SU-DHL-6 (cell line): ENCODE measurements around the gene OLFM2.

Source experiments
- H2AFZ ChIP-seq: fragments of 200-600 bp; sonication (generic); 2 replicates; pipeline ENCODE4 v1.6.1; 2014; ENCODE audit warnings: low read depth, mild to moderate bottlenecking, moderate library complexity, mixed read lengths, antibody characterized with exemption, low read length; ENCODE audit not compliant: severe bottlenecking
- H3F3A ChIP-seq: fragments of 200-600 bp; shearing (Covaris generic); 2 replicates; pipeline ENCODE4 v1.6.0; 2016; ENCODE audit warnings: antibody characterized with exemption, mild to moderate bottlenecking; ENCODE audit not compliant: insufficient read depth
- H3K27ac ChIP-seq: fragments of 200-600 bp; sonication (generic); 2 replicates; pipeline ENCODE4 v1.5.1; 2016; ENCODE audit warnings: low read depth, mild to moderate bottlenecking, low read length, moderate library complexity, mixed read lengths
- H3K27me3 ChIP-seq: fragments of 200-600 bp; sonication (generic), shearing (Covaris generic); 2 replicates; pipeline ENCODE4 v1.6.0; 2014; ENCODE audit warnings: mild to moderate bottlenecking, low read length
- H3K36me3 ChIP-seq: fragments of 200-600 bp; sonication (generic); 2 replicates; pipeline ENCODE4 v1.6.1; 2014; ENCODE audit warnings: mild to moderate bottlenecking, low read length, mixed read lengths
- H3K4me2 ChIP-seq: fragments of 300-600, 200-600 bp; shearing (Covaris generic), sonication (generic); 2 replicates; pipeline ENCODE4 v1.6.0; 2014; ENCODE audit warnings: low read length, low read depth, mild to moderate bottlenecking; ENCODE audit not compliant: poor library complexity, severe bottlenecking
- H3K4me3 ChIP-seq: fragments of 200-600 bp; sonication (generic); 2 replicates; pipeline ENCODE4 v1.5.1; 2014; ENCODE audit warnings: antibody characterized with exemption, low read length, mild to moderate bottlenecking, mixed read lengths; ENCODE audit not compliant: insufficient read depth, poor library complexity, severe bottlenecking
- H3K79me2 ChIP-seq: fragments of 200-600 bp; sonication (generic); 2 replicates; pipeline ENCODE4 v1.6.1; 2014; ENCODE audit warnings: mild to moderate bottlenecking, low read length, moderate library complexity; ENCODE audit not compliant: insufficient read depth
- H3K9ac ChIP-seq: fragments of 200-600 bp; sonication (generic); 2 replicates; pipeline ENCODE4 v1.7.0; 2014; ENCODE audit warnings: mild to moderate bottlenecking, low read length
- H3K9me2 ChIP-seq: fragments of 200-600 bp; sonication (generic); replicated peaks from 2 replicates; pipeline ENCODE4 v1.6.1; 2014; ENCODE audit warnings: low read length; ENCODE audit not compliant: insufficient read depth
- H3K9me3 ChIP-seq: fragments of 200-600 bp; sonication (generic); 2 replicates; pipeline ENCODE4 v1.6.1; 2014; ENCODE audit warnings: low read length, mixed read lengths; ENCODE audit not compliant: insufficient read depth
- H4K20me1 ChIP-seq: fragments of 200-600 bp; sonication (generic); 2 replicates; pipeline ENCODE4 v1.6.1; 2014; ENCODE audit warnings: low read depth, mild to moderate bottlenecking, antibody characterized with exemption, low read length, moderate library complexity, mixed read lengths
- EZH2phosphoT487 ChIP-seq: fragments of 200-600 bp; sonication (generic), shearing (Covaris generic); conservative IDR thresholded peaks from 2 replicates; pipeline ENCODE4 v1.6.1; 2018; ENCODE audit warnings: mild to moderate bottlenecking, antibody characterized with exemption, low read length, moderate library complexity, mixed read lengths
- TF ChIP-seq, protein P1 (sequence below): fragments of 200-600 bp; sonication (generic); IDR thresholded peaks from one replicate; pipeline ENCODE4 v1.5.1; 2017; ENCODE audit warnings: antibody characterized with exemption, mild to moderate bottlenecking, low read length, moderate library complexity; ENCODE audit not compliant: insufficient read depth, poor library complexity, severe bottlenecking

Gene OLFM2

DNA sequence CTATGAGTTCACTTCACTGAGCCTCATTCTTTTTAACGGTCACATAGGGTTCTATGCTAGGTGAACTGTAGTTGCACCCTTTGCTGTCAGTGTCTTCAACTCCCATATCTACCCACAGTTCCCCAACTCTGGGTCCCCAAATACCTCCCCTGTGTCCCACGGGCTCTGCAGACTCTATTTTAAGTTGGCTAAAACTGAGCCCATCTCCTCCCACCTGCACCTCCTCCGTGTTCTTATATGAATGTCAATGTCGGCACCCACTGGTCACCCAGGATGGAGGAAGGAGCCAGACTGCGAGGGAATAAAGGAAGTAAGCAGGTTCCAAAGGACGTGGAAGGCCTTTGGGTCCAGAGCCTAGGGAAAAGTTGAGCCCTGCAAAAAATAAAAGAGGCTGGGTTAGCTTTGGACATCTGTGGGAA is 102.0 kb downstream of the OLFM2 start:
- Histone ChIP-seq H4K20me1 (no peaks in the 10 kb centered on the region), H3K9me2 (no peaks in the 10 kb centered on the region), H2AFZ (peak overlapping the region; percentile 20), H3K9ac (peak overlapping the region; percentile 48), H3K36me3 (no peaks in the 10 kb centered on the region), H3K27me3 (no peaks in the 10 kb centered on the region), H3F3A (peaks cover 6% of the 10 kb centered on the region), H3K27ac (0 out of 2 replicates have a peak overlapping the region, but pooled peaks have one; percentile 2), H3K4me3 (peak overlapping the region; percentile 61), H3K9me3 (no peaks in the 10 kb centered on the region), H3K4me2 (peak overlapping the region; percentile 70), H3K79me2 (peaks cover 26% of the 10 kb centered on the region; the same call in 1 of the 2 replicates)
- TF ChIP-seq EZH2phosphoT487, result no peak
- TF ChIP-seq, protein P1, sequence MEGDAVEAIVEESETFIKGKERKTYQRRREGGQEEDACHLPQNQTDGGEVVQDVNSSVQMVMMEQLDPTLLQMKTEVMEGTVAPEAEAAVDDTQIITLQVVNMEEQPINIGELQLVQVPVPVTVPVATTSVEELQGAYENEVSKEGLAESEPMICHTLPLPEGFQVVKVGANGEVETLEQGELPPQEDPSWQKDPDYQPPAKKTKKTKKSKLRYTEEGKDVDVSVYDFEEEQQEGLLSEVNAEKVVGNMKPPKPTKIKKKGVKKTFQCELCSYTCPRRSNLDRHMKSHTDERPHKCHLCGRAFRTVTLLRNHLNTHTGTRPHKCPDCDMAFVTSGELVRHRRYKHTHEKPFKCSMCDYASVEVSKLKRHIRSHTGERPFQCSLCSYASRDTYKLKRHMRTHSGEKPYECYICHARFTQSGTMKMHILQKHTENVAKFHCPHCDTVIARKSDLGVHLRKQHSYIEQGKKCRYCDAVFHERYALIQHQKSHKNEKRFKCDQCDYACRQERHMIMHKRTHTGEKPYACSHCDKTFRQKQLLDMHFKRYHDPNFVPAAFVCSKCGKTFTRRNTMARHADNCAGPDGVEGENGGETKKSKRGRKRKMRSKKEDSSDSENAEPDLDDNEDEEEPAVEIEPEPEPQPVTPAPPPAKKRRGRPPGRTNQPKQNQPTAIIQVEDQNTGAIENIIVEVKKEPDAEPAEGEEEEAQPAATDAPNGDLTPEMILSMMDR, result no peak

DNA sequence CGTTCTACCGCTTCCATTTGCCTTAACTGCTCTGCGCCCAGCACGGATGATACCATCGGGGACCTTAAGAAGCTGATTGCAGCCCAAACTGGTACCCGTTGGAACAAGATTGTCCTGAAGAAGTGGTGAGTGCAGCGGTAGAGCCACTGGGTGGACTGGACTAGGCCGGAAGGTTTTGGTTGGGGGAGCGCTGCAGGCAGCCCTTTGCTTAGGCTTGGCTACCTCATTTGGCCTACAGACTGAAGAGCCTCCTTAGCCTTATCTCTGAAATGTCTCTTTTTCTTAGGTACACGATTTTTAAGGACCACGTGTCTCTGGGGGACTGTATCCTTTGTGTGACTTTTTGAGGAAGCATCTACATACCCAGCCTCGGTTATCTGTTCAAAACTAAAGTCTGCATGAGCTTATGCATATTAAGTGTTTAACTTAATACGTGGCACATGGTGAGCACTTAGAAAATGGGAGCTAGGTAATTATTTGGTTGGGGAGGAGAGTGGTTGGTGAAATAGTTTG is 107.7 kb downstream of the OLFM2 start:
- H3K4me3 ChIP-seq, result peak overlapping the region; percentile 85
- H3K9ac ChIP-seq, result peak overlapping the region; percentile 75
- H3K9me2 ChIP-seq, result no peaks in the 10 kb centered on the region
- H3K4me2 ChIP-seq, result peak overlapping the region; percentile 82
- TF ChIP-seq, protein P1, result no peak
- TF ChIP-seq EZH2phosphoT487, result no peak
- H3K9me3 ChIP-seq, result no peaks in the 10 kb centered on the region
- H3F3A ChIP-seq, result no peaks in the 10 kb centered on the region
- H3K27ac ChIP-seq, result no peak overlapping the region
- peaks cover 44% of the 10 kb centered on the region for H3K79me2 ChIP-seq
- no peaks in the 10 kb centered on the region for H3K27me3 ChIP-seq
- no peaks in the 10 kb centered on the region for H4K20me1 ChIP-seq
- no peak overlapping the region for H2AFZ ChIP-seq
- no peaks in the 10 kb centered on the region for H3K36me3 ChIP-seq

DNA sequence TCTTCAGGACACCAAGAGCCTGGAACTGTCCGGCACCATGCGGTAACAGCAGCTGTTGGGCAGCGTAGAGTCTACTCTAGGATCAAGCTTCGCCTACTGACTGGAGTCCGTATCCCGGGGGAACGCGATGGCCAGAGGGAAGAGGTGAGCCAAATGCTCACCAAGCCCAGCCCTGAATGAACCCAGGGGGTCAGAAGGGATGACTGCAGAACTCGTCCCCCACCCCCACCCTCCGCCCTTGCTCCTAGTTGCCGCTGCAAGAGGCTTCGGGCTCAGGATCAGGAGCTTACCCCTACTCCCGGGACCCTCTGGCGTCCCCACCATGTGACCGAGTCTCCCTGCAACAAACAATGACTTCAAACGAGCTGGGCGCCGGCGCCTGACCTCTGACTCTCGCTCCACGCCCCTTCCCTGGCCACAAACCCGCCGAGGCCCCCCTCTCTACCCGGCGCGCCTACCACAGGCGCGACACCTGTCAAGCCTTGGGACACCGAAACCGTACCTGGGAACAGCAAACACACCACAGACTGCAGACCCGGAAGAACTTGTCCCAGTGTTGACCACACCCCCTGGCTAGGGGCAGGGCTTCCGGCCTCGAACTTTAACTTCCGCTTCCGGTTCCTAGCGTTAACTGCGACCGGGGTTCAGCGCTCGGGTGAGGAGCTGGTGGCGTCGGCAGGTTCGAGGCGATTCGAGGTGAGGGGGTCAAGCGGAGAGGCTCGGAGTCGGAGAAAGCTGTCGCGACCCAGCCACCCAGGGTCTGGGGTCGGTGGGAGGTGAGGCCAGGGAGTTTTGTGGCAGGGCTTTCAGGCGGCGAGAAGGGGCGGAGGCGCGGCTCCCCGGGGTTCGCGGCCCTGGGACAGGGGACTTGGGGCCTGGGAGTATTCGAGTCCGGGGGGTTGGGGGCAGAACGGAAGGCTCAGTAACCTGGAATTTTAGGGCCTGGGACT is 108.8 kb downstream of the OLFM2 start, which contains the start of gene UBL5:
Gene UBL5, plus strand, starts transcription at position 630 of the 950 bp plus-strand sequence. CDS start 420 bp downstream, outside the sequence.
- Histone ChIP-seq H4K20me1 (no peaks in the 10 kb centered on the region), H3K9ac (peak within 1 kb of the TSS; percentile 75), H3K79me2 (peaks cover 44% of the 10 kb centered on the region), H3K9me3 (no peaks in the 10 kb centered on the region), H3K9me2 (no peaks in the 10 kb centered on the region), H3F3A (no peaks in the 10 kb centered on the region), H3K4me3 (peak within 1 kb of the TSS; percentile 85), H3K27ac (peak within 1 kb of the TSS; percentile 44), H3K4me2 (peak within 1 kb of the TSS; percentile 82), H2AFZ (peak within 1 kb of the TSS; percentile 37), H3K36me3 (no peaks in the 10 kb centered on the region), H3K27me3 (no peaks in the 10 kb centered on the region)
- no peak for TF ChIP-seq EZH2phosphoT487
